Stomach (tissue), 9 donors: Measurements from ENCODE around the gene SLC25A12. TPM values are rescaled to one million over a fixed set of nuclear protein-coding genes. Genes with fewer than 3 reads are reported as not detected.

Experiments used
- DNase-seq, 2 donors: peaks; one replicate each; pipeline versions ENCODE4 v3.0.0 to v3.0.0-alpha.2; 2013 to 2019
- H3K27ac ChIP-seq, 5 donors: fragments of 200-600 bp in 4 of 5; sonication (generic) in 4 of 5; one replicate each; pipeline ENCODE4 v1.5.1; 2013 to 2019; ENCODE audit warnings: mild to moderate bottlenecking in 1 of 5, moderate library complexity in 1 of 5
- H3K27me3 ChIP-seq, 3 donors: fragments of 200-600 bp; sonication (generic); one replicate each; pipeline ENCODE4 v1.5.1; 2017 to 2019; ENCODE audit warnings: mixed run types in 1 of 3
- H3K36me3 ChIP-seq, 4 donors: fragments of 200-600 bp; sonication (generic); 1 replicate in 3 of 4; 2 replicates in 1 of 4; pipeline ENCODE4 v1.5.1; 2016 to 2019
- H3K4me1 ChIP-seq, 4 donors: fragments of 200-600 bp; sonication (generic); one replicate each; pipeline ENCODE4 v1.5.1; 2016 to 2019
- H3K4me3 ChIP-seq, 4 donors: fragments of 200-600 bp; sonication (generic) in 3 of 4; one replicate each; pipeline ENCODE4 v1.5.1; 2016 to 2019; ENCODE audit warnings: mild to moderate bottlenecking in 1 of 4
- H3K9me3 ChIP-seq, 4 donors: fragments of 200-600 bp; sonication (generic); one replicate each; pipeline ENCODE4 v1.5.1; 2016 to 2019
- EP300 ChIP-seq: sonication (generic); formaldehyde crosslinking; IDR thresholded peaks from one replicate; pipeline ENCODE4 v1.6.1; 2017; ENCODE audit warnings: antibody characterized with exemption
- POLR2A ChIP-seq, 4 donors: fragments of 450-650 bp; IDR thresholded peaks; one replicate each; pipeline ENCODE4 v1.6.1; 2016; ENCODE audit warnings: antibody characterized with exemption in 4 of 4, control low read depth in 2 of 4, mild to moderate bottlenecking in 1 of 4, moderate library complexity in 1 of 4
- POLR2AphosphoS5 ChIP-seq, 3 donors: sonication (generic); formaldehyde crosslinking; IDR thresholded peaks; one replicate each; pipeline ENCODE4 v1.6.1; 2016; ENCODE audit warnings: antibody characterized with exemption in 3 of 3
- WGBS, 5 donors: extraction: QIAGEN DNeasy Blood & Tissue Kit in 3 of 5; methylation state at CpG; one replicate each; pipeline versions ENCODE4 v1.1.5 to v1.1.7; 2013 to 2018; 5-methylcytosine and 5-hydroxymethylcytosine counted together
- intact Hi-C: fragments of 100-400 bp; cut with DNase I; formaldehyde crosslinking; loops from one replicate; pipeline ENCODE4 v1.15.1; 2023; ENCODE audit warnings: low total_unique reads
- polyA plus RNA-seq, 3 donors: library from polyadenylated mRNA; stranded (reverse); fragments of 200-250 nt; gene quantifications; one replicate each; pipeline ENCODE4 v1.2.3, GENCODE V29; 2013
- total RNA-seq, 5 donors: library from RNA; depleted of rRNA; stranded (reverse); fragments of >200 nt; gene quantifications; one replicate each; pipeline versions ENCODE4 v1.1.0 to v1.2.3, GENCODE V29; 2014 to 2016
- TF ChIP-seq, protein P1 (sequence below), 7 experiments: fragments of 450-650 bp in 4 of 7; fragments of 200-600 bp in 3 of 7; sonication (generic) in 3 of 7; IDR thresholded peaks; one replicate each; pipeline ENCODE4 v1.5.1; 2016 to 2019; ENCODE audit warnings: antibody characterized with exemption in 7 of 7, control low read depth in 2 of 7, mild to moderate bottlenecking in 1 of 7
- donor health status: healthy with polysubstance abuse.
- donor health status: Bipolar disorder and iron deficiency.
- donor health status: healthy.

SLC25A12 gene
- total and polyA plus RNA-seq, 8 donors, result 10.1 to 53.6 (median 20.3) TPM

DNA sequence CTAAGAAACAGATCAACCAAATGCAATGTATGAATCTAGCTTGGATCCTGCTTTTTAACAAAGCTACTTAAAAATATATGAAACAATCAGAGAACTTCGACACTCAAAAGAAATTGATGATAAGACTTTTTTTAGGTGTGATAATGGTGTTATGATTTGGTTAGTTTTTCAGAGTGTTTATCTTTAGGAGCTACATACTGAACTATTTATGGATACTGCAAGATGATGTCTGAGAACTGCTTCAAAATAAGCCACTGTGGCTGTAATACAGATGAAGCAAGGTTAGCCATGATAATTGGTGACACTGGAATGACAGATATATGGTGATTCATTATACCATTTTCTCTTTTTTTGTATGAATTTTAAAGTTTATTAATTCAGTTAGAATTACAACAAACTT is 14.2 kb downstream of the SLC25A12 start:
- H3K27ac ChIP-seq, result peak overlapping the region in 2 of 5 donors; percentile 1 to 62
- H3K4me3 ChIP-seq, result no peak overlapping the region
- no peaks in the 10 kb centered on the region for H3K27me3 ChIP-seq
- peaks cover 5 to 51% (median 23%) of the 10 kb centered on the region in 4 donors for H3K4me1 ChIP-seq
- TF ChIP-seq POLR2A (IDR thresholded peaks at IDR 0.05) (no peak), EP300 (no peak), POLR2AphosphoS5 (IDR thresholded peaks at IDR 0.05) (no peak)
- TF ChIP-seq, protein P1, sequence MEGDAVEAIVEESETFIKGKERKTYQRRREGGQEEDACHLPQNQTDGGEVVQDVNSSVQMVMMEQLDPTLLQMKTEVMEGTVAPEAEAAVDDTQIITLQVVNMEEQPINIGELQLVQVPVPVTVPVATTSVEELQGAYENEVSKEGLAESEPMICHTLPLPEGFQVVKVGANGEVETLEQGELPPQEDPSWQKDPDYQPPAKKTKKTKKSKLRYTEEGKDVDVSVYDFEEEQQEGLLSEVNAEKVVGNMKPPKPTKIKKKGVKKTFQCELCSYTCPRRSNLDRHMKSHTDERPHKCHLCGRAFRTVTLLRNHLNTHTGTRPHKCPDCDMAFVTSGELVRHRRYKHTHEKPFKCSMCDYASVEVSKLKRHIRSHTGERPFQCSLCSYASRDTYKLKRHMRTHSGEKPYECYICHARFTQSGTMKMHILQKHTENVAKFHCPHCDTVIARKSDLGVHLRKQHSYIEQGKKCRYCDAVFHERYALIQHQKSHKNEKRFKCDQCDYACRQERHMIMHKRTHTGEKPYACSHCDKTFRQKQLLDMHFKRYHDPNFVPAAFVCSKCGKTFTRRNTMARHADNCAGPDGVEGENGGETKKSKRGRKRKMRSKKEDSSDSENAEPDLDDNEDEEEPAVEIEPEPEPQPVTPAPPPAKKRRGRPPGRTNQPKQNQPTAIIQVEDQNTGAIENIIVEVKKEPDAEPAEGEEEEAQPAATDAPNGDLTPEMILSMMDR (IDR thresholded peaks at IDR 0.05), result no peak
- H3K9me3 ChIP-seq, result no peaks in the 10 kb centered on the region
- peaks cover 0 to 3% (median 1%) of the 10 kb centered on the region in 4 donors for H3K36me3 ChIP-seq
- no peak for DNase-seq
- intact Hi-C loops, result no loop called here
- 40 to 55% (median 44%) methylated on average over 1 of the region's 1 CpG for WGBS, 5 donors

DNA sequence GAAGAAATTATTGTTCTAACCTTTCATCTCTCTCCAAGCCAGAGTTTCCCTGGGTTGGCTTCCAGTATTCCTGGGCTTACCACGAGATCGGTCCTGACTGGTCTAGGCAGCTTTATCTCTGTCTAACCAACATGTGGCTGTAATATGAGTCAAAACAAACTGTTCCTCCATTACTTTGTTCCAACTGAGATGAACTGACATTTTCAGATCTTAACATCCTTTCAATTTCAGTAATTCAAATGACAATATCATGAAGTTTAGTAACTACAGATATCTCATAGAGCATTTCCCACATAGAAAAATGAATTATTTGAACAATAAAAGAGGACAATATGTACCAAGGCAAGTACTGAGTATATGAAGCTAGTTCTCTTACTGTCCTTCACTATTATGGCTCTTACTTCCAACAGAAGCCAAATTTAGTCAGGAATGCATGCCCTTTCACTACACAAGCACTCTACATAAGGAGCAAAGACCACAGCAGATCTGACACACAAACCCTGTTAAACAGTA is 15.5 kb downstream of the SLC25A12 start:
- peaks cover 5 to 51% (median 23%) of the 10 kb centered on the region in 4 donors for H3K4me1 ChIP-seq
- no peak overlapping the region for H3K4me3 ChIP-seq
- 2 to 16% (median 6%) methylated on average over 2 of the region's 2 CpGs for WGBS, 5 donors
- intact Hi-C loops, result no loop called here
- peak overlapping the region in 4 of 5 donors; percentile 32 to 62 (median 56) for H3K27ac ChIP-seq
- TF ChIP-seq POLR2AphosphoS5 (IDR thresholded peaks at IDR 0.05) (peak in 1 of 3 donors; percentile 17), POLR2A (IDR thresholded peaks at IDR 0.05) (no peak)
- TF ChIP-seq, protein P1 (IDR thresholded peaks at IDR 0.05), result no peak
- H3K27me3 ChIP-seq, result no peaks in the 10 kb centered on the region
- peak; percentile 16 to 29 for DNase-seq
- H3K36me3 ChIP-seq, result peaks cover 0 to 11% (median 3%) of the 10 kb centered on the region in 4 donors
- no peaks in the 10 kb centered on the region for H3K9me3 ChIP-seq

DNA sequence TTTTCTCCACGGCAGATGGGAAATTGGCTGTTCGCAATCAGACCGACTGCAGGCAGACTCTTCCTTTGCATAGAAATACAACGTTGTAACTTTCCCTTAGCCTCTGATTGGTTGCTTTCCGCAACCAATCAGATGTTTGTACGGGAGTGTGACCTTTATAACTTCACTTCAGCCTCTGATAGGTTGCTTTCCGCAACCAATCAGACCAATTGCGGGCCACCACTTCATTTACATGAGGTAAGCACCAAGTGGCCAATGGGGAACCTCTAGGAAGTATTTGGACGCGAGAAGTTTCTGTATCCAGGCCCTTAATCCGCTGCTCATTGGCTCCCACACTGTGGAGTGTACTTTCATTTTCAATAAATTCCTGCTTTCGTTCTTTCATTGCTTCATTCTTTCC is 19.1 kb downstream of the SLC25A12 start:
- Histone ChIP-seq H3K27me3 (no peaks in the 10 kb centered on the region), H3K9me3 (no peaks in the 10 kb centered on the region), H3K27ac (peak overlapping the region in 1 of 5 donors; percentile 51), H3K4me3 (no peak overlapping the region), H3K36me3 (peaks cover 0 to 11% (median 8%) of the 10 kb centered on the region in 4 donors), H3K4me1 (peaks cover 5 to 36% (median 20%) of the 10 kb centered on the region in 4 donors)
- 85 to 94% (median 89%) methylated on average over 12 of the region's 12 CpGs for WGBS, 5 donors
- no peak for DNase-seq
- TF ChIP-seq EP300 (no peak), POLR2A (IDR thresholded peaks at IDR 0.05) (no peak), POLR2AphosphoS5 (IDR thresholded peaks at IDR 0.05) (no peak)
- TF ChIP-seq, protein P1 (IDR thresholded peaks at IDR 0.05), result no peak
- intact Hi-C loops, result no loop called here

DNA sequence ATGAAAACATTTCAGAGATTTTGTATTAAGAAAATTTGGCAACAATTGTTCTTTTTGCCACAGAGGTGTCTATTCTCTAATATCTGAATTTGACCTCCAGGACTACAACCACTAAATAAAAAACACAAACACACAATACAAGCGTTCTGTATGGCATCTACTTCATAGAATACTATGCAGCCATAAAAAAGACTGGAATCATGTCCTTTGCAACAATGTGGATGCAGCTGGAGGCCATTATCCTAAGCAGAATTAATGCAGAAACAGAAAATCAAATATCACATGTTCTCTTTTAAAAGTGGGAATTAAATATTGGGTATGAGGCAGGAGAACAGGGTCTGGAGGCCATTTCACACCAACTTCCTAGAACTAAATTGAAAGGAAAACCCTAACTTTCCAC is 19.5 kb downstream of the SLC25A12 start:
- H3K27me3 ChIP-seq, result no peaks in the 10 kb centered on the region
- intact Hi-C loops, result no loop called here
- no peak overlapping the region for H3K4me3 ChIP-seq
- peaks cover 0 to 11% (median 8%) of the 10 kb centered on the region in 4 donors for H3K36me3 ChIP-seq
- no peak overlapping the region for H3K27ac ChIP-seq
- no peak for DNase-seq
- no peaks in the 10 kb centered on the region for H3K9me3 ChIP-seq
- 95 to 100% (median 98%) methylated on average over 1 of the region's 1 CpG for WGBS, 5 donors
- TF ChIP-seq, protein P1 (IDR thresholded peaks at IDR 0.05), result no peak
- no peak for TF ChIP-seq POLR2A (IDR thresholded peaks at IDR 0.05)
- no peak for TF ChIP-seq EP300
- no peak for TF ChIP-seq POLR2AphosphoS5 (IDR thresholded peaks at IDR 0.05)
- H3K4me1 ChIP-seq, result peaks cover 5 to 32% (median 18%) of the 10 kb centered on the region in 4 donors
